SKM-1 (cell line): ENCODE results near the gene RABL6.
"Not testable (repeated sequence)": the region's sequence is repeated elsewhere in the genome, so short reads cannot be mapped to it uniquely, and the experiment has no call there.

Experiments
- DNase-seq: peaks from one replicate; lab custom pipeline; 2025; ENCODE audit not compliant: unreplicated experiment; lab: John Stamatoyannopoulos, UW

RABL6 gene

GRCh38 chr9:136793086-136793946 lies 14.4 kb upstream of the RABL6 start:
- no peak for DNase-seq

GRCh38 chr9:136794281-136794999 lies 13.3 kb upstream of the RABL6 start:
- DNase-seq = no peak

GRCh38 chr9:136795000-136795348 lies 12.8 kb upstream of the RABL6 start:
- no peak for DNase-seq

- no peak for DNase-seq
These were observed 11.4 kb upstream of the RABL6 start, which contains the start of gene CCDC183 for GRCh38 chr9:136796238-136796774. Gene CCDC183 (plus strand): TSS chr9:136796338. CDS start chr9:136796398, 60 bp downstream.

- DNase-seq = not testable (repeated sequence)
These were observed 10.9 kb upstream of the RABL6 start for GRCh38 chr9:136796775-136797347.

GRCh38 chr9:136798708-136799078 lies 9.1 kb upstream of the RABL6 start:
- DNase-seq = no peak

- DNase-seq = no peak
These were observed 8.5 kb upstream of the RABL6 start for GRCh38 chr9:136799079-136799853.

- DNase-seq = peak; percentile 25
These were observed 7.7 kb upstream of the RABL6 start for GRCh38 chr9:136799854-136800657.

- no peak for DNase-seq
These were observed 5.4 kb upstream of the RABL6 start for GRCh38 chr9:136802321-136802720.

GRCh38 chr9:136803009-136803550 lies 4.7 kb upstream of the RABL6 start:
- not testable (repeated sequence) for DNase-seq

- DNase-seq = no peak
These were observed 3.9 kb upstream of the RABL6 start for GRCh38 chr9:136803551-136804508.

GRCh38 chr9:136804509-136805206 lies 3.1 kb upstream of the RABL6 start:
- no peak for DNase-seq

GRCh38 chr9:136805207-136805740 lies 2.5 kb upstream of the RABL6 start:
- DNase-seq = no peak

- no peak for DNase-seq
These were observed 1.7 kb upstream of the RABL6 start for GRCh38 chr9:136806067-136806466.

- no peak for DNase-seq
These were observed 1.0 kb upstream of the RABL6 start for GRCh38 chr9:136806631-136807201.

- DNase-seq = no peak
These were observed 492 bp downstream of the RABL6 start for GRCh38 chr9:136808075-136808805.

GRCh38 chr9:136808806-136809158 lies 1.0 kb downstream of the RABL6 start:
- no peak for DNase-seq
